Pons (tissue), 1 donor: ENCODE data around the gene CARS1.

Experiments used
- DNase-seq: peaks from one replicate; pipeline ENCODE4 v3.0.0-alpha.2; 2016; ENCODE audit warnings: low spot score

The CARS1 gene

DNA sequence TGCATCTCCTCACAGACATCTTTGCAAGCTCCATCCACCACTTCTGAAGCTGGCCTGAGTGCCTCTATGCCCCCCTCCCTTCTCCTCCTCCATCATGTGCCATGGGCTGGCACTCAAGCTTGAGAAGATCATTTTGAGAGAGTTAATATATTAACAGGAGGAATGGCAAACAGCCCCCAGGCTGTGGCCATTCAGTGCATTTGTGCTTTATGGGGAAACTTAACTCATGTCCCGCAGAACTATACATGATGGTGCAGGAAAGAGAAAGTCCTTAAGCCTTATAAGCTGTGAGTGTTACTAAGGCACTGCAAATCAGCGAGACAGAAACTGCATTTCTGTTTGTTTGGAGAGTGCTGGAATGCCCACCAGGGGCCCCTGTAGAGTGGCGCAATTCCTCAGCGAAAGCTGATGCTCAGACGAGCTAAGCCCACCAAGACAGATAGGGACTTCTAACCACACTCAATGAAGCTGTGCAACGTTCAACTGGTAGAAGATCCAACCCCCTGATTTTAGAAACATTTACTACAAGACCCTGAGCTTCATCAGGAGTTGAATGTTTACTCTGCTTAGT lies 101.2 kb downstream of the CARS1 start:
- DNase-seq, result no peak

- DNase-seq, result no peak
These were observed 103.0 kb downstream of the CARS1 start for GRCh38 chr11:2954263-2954662.

DNA sequence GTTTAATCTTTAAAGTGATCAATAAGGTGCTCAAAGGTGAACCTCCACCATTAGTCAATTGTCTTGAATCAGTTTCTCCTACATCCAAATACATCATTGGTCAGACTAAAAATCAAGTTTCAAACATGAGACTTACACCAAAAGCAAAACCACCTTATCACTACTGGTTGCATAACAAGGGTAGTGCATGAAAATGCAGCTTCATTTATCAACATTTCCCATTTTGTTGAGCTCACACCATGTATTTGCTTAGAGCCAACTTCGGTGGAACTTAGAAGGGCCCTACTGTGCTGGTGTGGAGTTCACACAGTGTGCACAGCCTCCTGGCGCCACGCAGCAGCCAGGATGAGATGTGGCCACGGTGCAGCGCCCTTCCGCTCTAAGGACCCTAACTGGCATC lies 104.9 kb downstream of the CARS1 start:
- no peak for DNase-seq

- no peak for DNase-seq
These were observed 105.8 kb downstream of the CARS1 start for GRCh38 chr11:2951231-2952110.
